H1 (cell line): ENCODE measurements around the gene CAMTA1. TPM values are rescaled to one million over a fixed set of nuclear protein-coding genes. Genes with fewer than 3 reads are reported as not detected.

Source experiments
- CTCF ChIA-PET: fragments of 300-600 bp; sonication (Branson Sonifier 250); formaldehyde crosslinking; loops from one replicate; lab custom pipeline; 2021; ENCODE audit not compliant: partially characterized antibody; lab: Charles Lee
- POLR2A ChIA-PET: fragments of 300-600 bp; sonication (Branson Sonifier 250); formaldehyde crosslinking; loops from one replicate; lab custom pipeline; 2021; ENCODE audit warnings: inconsistent platforms; ENCODE audit not compliant: partially characterized antibody; lab: Charles Lee
- DNase-seq, 2 experiments: peaks; one replicate each; pipeline versions ENCODE4 v3.0.0 to v3.0.0-alpha.2; 2010 to 2022; ENCODE audit warnings: low spot score in 2 of 2, low read depth in 1 of 2, mixed read lengths in 1 of 2
- FAIRE-seq: peaks from 2 replicates; lab custom pipeline; 2011; peaks lifted over from hg19 to GRCh38; lab: Jason Lieb, UNC
- H2AFZ ChIP-seq: 2 replicates; pipeline ENCODE4 v1.8.1; 2012; ENCODE audit warnings: low read length, inconsistent platforms
- H2AK5ac ChIP-seq: 2 replicates; pipeline ENCODE4 v1.6.1; 2013; ENCODE audit warnings: low read depth, low read length
- H2BK120ac ChIP-seq: replicated peaks from 2 replicates; pipeline ENCODE3; 2013; ENCODE audit warnings: low read depth, low read length, inconsistent platforms
- H2BK12ac ChIP-seq: 2 replicates; pipeline ENCODE4 v1.6.1; 2013; ENCODE audit warnings: low read depth, low read length
- H2BK15ac ChIP-seq: 2 replicates; pipeline ENCODE4 v1.6.1; 2013; ENCODE audit warnings: low read length
- H2BK20ac ChIP-seq: 2 replicates; pipeline ENCODE4 v1.6.1; 2013; ENCODE audit warnings: low read length
- H2BK5ac ChIP-seq: 2 replicates; pipeline ENCODE4 v1.6.1; 2013; ENCODE audit warnings: low read depth, low read length
- H3K14ac ChIP-seq: 2 replicates; pipeline ENCODE4 v1.6.1; 2013; ENCODE audit warnings: inconsistent platforms; ENCODE audit not compliant: insufficient read length
- H3K18ac ChIP-seq: 2 replicates; pipeline ENCODE4 v1.6.1; 2013; ENCODE audit warnings: low read length; ENCODE audit errors: extremely low read depth
- H3K23ac ChIP-seq: 2 replicates; pipeline ENCODE4 v1.6.1; 2013; ENCODE audit warnings: inconsistent platforms; ENCODE audit not compliant: insufficient read length
- H3K23me2 ChIP-seq: 2 replicates; pipeline ENCODE4 v1.6.1; 2013; ENCODE audit warnings: low read depth, low read length
- H3K27ac ChIP-seq: 2 replicates; pipeline ENCODE4 v1.6.1; 2011; ENCODE audit warnings: low read depth, low read length, inconsistent platforms
- H3K27me3 ChIP-seq, 4 experiments: replicated peaks in 1 of 4; 1 replicate in 1 of 4; 2 replicates in 3 of 4; pipeline versions ENCODE4 v1.6.1 to v1.8.1; 2011 to 2013; ENCODE audit warnings: low read length in 3 of 4, mild to moderate bottlenecking in 3 of 4, inconsistent platforms in 2 of 4, mixed read lengths in 2 of 4, moderate library complexity in 1 of 4; ENCODE audit not compliant: control insufficient read depth in 3 of 4, insufficient read depth in 3 of 4; ENCODE audit errors: extremely low read depth in 1 of 4
- H3K36me3 ChIP-seq, 4 experiments: 2 replicates each; pipeline versions ENCODE4 v1.6.1 to v1.8.1; 2011 to 2013; ENCODE audit warnings: mild to moderate bottlenecking in 4 of 4, low read length in 3 of 4, moderate library complexity in 2 of 4, control low read depth in 1 of 4, inconsistent platforms in 1 of 4; ENCODE audit not compliant: insufficient read depth in 4 of 4, control insufficient read depth in 2 of 4
- H3K4ac ChIP-seq: replicated peaks from 2 replicates; pipeline ENCODE3; 2013; ENCODE audit warnings: low read length, low read depth, mixed read lengths, inconsistent platforms; ENCODE audit not compliant: insufficient read length
- H3K4me1 ChIP-seq, 4 experiments: replicated peaks in 1 of 4; 1 replicate in 1 of 4; 2 replicates in 3 of 4; pipeline versions ENCODE4 v1.6.1 to v1.8.1; 2011 to 2013; ENCODE audit warnings: low read length in 3 of 4, inconsistent platforms in 2 of 4, mixed read lengths in 1 of 4; ENCODE audit not compliant: insufficient read depth in 4 of 4, control insufficient read depth in 3 of 4
- H3K4me2 ChIP-seq, 2 experiments: 2 replicates each; pipeline versions ENCODE4 v1.6.1 to v1.8.1; 2011 to 2013; ENCODE audit warnings: low read depth in 2 of 2, low read length in 2 of 2, control low read depth in 1 of 2, inconsistent platforms in 1 of 2, mild to moderate bottlenecking in 1 of 2; ENCODE audit not compliant: insufficient read depth in 1 of 2
- H3K4me3 ChIP-seq, 4 experiments: fragments of 200-600, 300-600 bp in 1 of 4; sonication (generic), shearing (Covaris generic), sonication (Bioruptor Twin) in 1 of 4; 2 replicates each; pipeline versions ENCODE4 v1.5.1 to v1.8.1; 2011 to 2016; ENCODE audit warnings: low read length in 4 of 4, low read depth in 3 of 4, control low read depth in 2 of 4, inconsistent platforms in 2 of 4, mild to moderate bottlenecking in 2 of 4, mixed read lengths in 1 of 4, moderate library complexity in 1 of 4; ENCODE audit not compliant: insufficient read depth in 2 of 4; ENCODE audit errors: extremely low read depth in 1 of 4
- H3K56ac ChIP-seq: replicated peaks from 2 replicates; pipeline ENCODE3; 2013; ENCODE audit warnings: low read depth, mild to moderate bottlenecking, mixed read lengths, low read length, inconsistent platforms; ENCODE audit not compliant: insufficient read length
- H3K79me1 ChIP-seq: 2 replicates; pipeline ENCODE4 v1.6.1; 2013; ENCODE audit warnings: low read depth, low read length, control low read depth
- H3K79me2 ChIP-seq, 2 experiments: 2 replicates each; pipeline versions ENCODE4 v1.6.1 to v1.8.1; 2012 to 2013; ENCODE audit warnings: low read length in 2 of 2, mild to moderate bottlenecking in 2 of 2, inconsistent platforms in 1 of 2; ENCODE audit not compliant: insufficient read depth in 2 of 2, control insufficient read depth in 1 of 2
- H3K9ac ChIP-seq, 4 experiments: replicated peaks in 1 of 4; 1 replicate in 1 of 4; 2 replicates in 3 of 4; pipeline versions ENCODE4 v1.6.1 to v1.8.1; 2011 to 2013; ENCODE audit warnings: low read depth in 3 of 4, low read length in 3 of 4, control low read depth in 2 of 4, mild to moderate bottlenecking in 2 of 4, moderate library complexity in 2 of 4, inconsistent platforms in 1 of 4; ENCODE audit errors: extremely low read depth in 1 of 4
- H3K9me3 ChIP-seq, 2 experiments: 2 replicates each; pipeline versions ENCODE4 v1.6.1 to v1.8.1; 2012 to 2013; ENCODE audit warnings: mild to moderate bottlenecking in 2 of 2, moderate library complexity in 2 of 2, control low read depth in 1 of 2, inconsistent platforms in 1 of 2, low read depth in 1 of 2, low read length in 1 of 2, mixed read lengths in 1 of 2; ENCODE audit not compliant: insufficient read depth in 2 of 2
- H4K20me1 ChIP-seq, 2 experiments: replicated peaks in 1 of 2; 2 replicates each; pipeline versions ENCODE3 to v1.8.1; 2011 to 2013; ENCODE audit warnings: inconsistent platforms in 2 of 2, low read length in 2 of 2, mild to moderate bottlenecking in 1 of 2; ENCODE audit not compliant: insufficient read depth in 2 of 2, control insufficient read depth in 1 of 2
- H4K5ac ChIP-seq: 2 replicates; pipeline ENCODE4 v1.6.1; 2013; ENCODE audit warnings: low read length, low read depth, mixed read lengths, inconsistent platforms; ENCODE audit not compliant: insufficient read length
- H4K8ac ChIP-seq: 2 replicates; pipeline ENCODE4 v1.8.0; 2013; ENCODE audit warnings: mild to moderate bottlenecking, moderate library complexity, low read length, inconsistent platforms; ENCODE audit not compliant: insufficient read depth; ENCODE audit errors: extremely low read depth
- H4K91ac ChIP-seq: replicated peaks from 2 replicates; pipeline ENCODE3; 2013; ENCODE audit warnings: low read length, mixed read lengths, inconsistent platforms; ENCODE audit not compliant: insufficient read length
- MAFK ChIP-seq: IDR thresholded peaks from 2 replicates; pipeline ENCODE4 v1.6.1; 2012; ENCODE audit warnings: low read depth, mild to moderate bottlenecking, improper control_type of control experiment, low read length
- WGBS, 2 experiments: shearing (Covaris generic) in 1 of 2; methylation state at CpG; one replicate each; pipeline versions ENCODE4 v1.1.6 to v1.1.7; 2013 to 2015; ENCODE audit warnings: low lambda C conversion rate in 2 of 2, mixed read lengths in 2 of 2, inconsistent platforms in 1 of 2, low coverage in 1 of 2, missing lambda C conversion rate in 1 of 2; ENCODE audit not compliant: insufficient replicate concordance in 2 of 2, insufficient coverage in 1 of 2, insufficient read length in 1 of 2; ENCODE audit errors: extremely low coverage in 1 of 2, missing lambda C conversion rate in 1 of 2; 5-methylcytosine and 5-hydroxymethylcytosine counted together
- polyA plus RNA-seq, 7 experiments: library from polyadenylated mRNA; depleted of rRNA in 3 of 7; stranded (reverse) in 5 of 7; unstranded in 2 of 7; fragments of >200 nt in 5 of 7; fragments of 200-250 nt in 2 of 7; gene quantifications; 1 replicate in 5 of 7; 2 replicates in 1 of 7; 4 replicates in 1 of 7; pipeline versions ENCODE4 v1.2.1 to v1.2.3, GENCODE V29; 2011 to 2013; ENCODE audit warnings: missing spikeins in 2 of 7, mixed read lengths in 2 of 7
- total RNA-seq: library from RNA; stranded (reverse); fragmentation: NEBNext Ultra II Directional; extraction: Animal tissue kit (Norgen Biotek cat#: 25700); gene quantifications from 2 replicates; pipeline ENCODE4 v1.2.1, GENCODE V29; 2021

Gene CAMTA1
- total and polyA plus RNA-seq, 2 of the 8 experiments (the other 6 are each of a cell fraction or from before 2014, with no cell fraction given): 65.0 to 119 TPM

DNA sequence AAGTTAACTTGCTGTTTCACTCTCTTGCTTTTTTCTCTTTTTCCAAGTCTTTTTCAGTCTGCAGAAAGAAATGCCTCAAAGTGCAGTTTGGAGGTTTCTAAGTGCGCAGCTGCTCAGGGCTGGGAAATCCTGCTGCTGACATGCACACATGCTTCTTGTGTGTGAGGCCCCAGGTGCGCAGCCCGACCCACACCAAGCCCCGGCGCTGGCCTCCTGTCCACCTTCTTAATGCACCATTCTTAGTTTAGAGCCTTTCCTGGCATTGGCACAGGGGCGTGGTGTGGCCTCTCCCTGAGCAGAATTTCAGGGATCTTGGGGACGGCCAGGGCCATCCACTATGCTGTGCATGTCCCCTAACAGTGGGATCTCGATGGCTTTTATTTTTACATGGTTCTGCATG lies 315.2 kb downstream of the CAMTA1 start:
- no peak overlapping the region for H4K91ac ChIP-seq
- H3K4ac ChIP-seq: no peak overlapping the region
- no peak overlapping the region for H3K56ac ChIP-seq
- no peak overlapping the region for H2BK5ac ChIP-seq
- no peak overlapping the region for H2AK5ac ChIP-seq
- no peak overlapping the region for H3K14ac ChIP-seq
- no peak overlapping the region for H3K4me2 ChIP-seq
- FAIRE-seq (no peak), DNase-seq (no peak)
- no peak overlapping the region for H2BK15ac ChIP-seq
- H3K18ac ChIP-seq: no peak overlapping the region
- no peak overlapping the region for H3K23ac ChIP-seq
- no peaks in the 10 kb centered on the region; a peak in 1 of 8 replicates for H3K36me3 ChIP-seq
- no peak overlapping the region for H4K8ac ChIP-seq
- H2BK12ac ChIP-seq: no peak overlapping the region
- H3K79me2 ChIP-seq: peaks cover 0 to 10% of the 10 kb centered on the region in 2 experiments; a peak in 2 of 4 replicates
- peaks cover 12% of the 10 kb centered on the region for H3K23me2 ChIP-seq
- H4K20me1 ChIP-seq: peaks cover 0 to 13% of the 10 kb centered on the region in 2 experiments
- no peak overlapping the region for H2BK20ac ChIP-seq
- H2BK120ac ChIP-seq: no peak overlapping the region
- H3K27me3 ChIP-seq: no peaks in the 10 kb centered on the region
- H3K79me1 ChIP-seq: no peaks in the 10 kb centered on the region
- no peak overlapping the region for H2AFZ ChIP-seq
- no peaks in the 10 kb centered on the region; a peak in 1 of 7 replicates for H3K4me1 ChIP-seq
- WGBS, 2 experiments: 75% methylated on average over 8 of the region's 8 CpGs; no CpG with 5 or more reads in 1 of the 2 experiments
- H4K5ac ChIP-seq: no peak overlapping the region
- H3K9me3 ChIP-seq: peaks cover 0 to 9% of the 10 kb centered on the region in 2 experiments; a peak in 1 of 4 replicates
- no peak overlapping the region for H3K4me3 ChIP-seq
- H3K27ac ChIP-seq: no peak overlapping the region
- ChIA-PET POLR2A (no interaction called here), CTCF (interaction anchor here (0.6 to 2.5 kb wide), 3 partner anchors 10 to 30 kb away, joined by 3 to 11 read pairs (median 6); no protein-coding TSS in a partner anchor)
- H3K9ac ChIP-seq: no peak overlapping the region
- no peak for TF ChIP-seq MAFK
